GM20431 (cell line): Measurements from ENCODE around the gene GTF3C4.
"Not testable (repeated sequence)": the region's sequence is repeated elsewhere in the genome, so short reads cannot be mapped to it uniquely, and the experiment has no call there.

Source experiments
- in situ Hi-C: fragments of 300-500 bp; cut with MseI, MboI; formaldehyde crosslinking; loops from one replicate; pipeline ENCODE4 v1.15.0; 2020; ENCODE audit warnings: low sequenced_read_pairs; ENCODE audit not compliant: unreplicated experiment

The GTF3C4 gene

GRCh38 chr9:132694144-132694543 is 23.9 kb downstream of the GTF3C4 start:
- in situ Hi-C loops = no loop called here

GRCh38 chr9:132697230-132697629 is 27.0 kb downstream of the GTF3C4 start:
- in situ Hi-C loops = no loop called here

GRCh38 chr9:132698989-132699388 is 28.7 kb downstream of the GTF3C4 start:
- in situ Hi-C loops = no loop called here

GRCh38 chr9:132699956-132700355 is 29.7 kb downstream of the GTF3C4 start:
- in situ Hi-C loops = no loop called here

- in situ Hi-C loops = no loop called here
These were observed 32.0 kb downstream of the GTF3C4 start for GRCh38 chr9:132702254-132702653.

- in situ Hi-C loops = no loop called here
These were observed 33.1 kb downstream of the GTF3C4 start for GRCh38 chr9:132703336-132703735.

- in situ Hi-C loops = no loop called here
These were observed 38.0 kb downstream of the GTF3C4 start for GRCh38 chr9:132708239-132708638.

GRCh38 chr9:132708769-132709430 is 38.6 kb downstream of the GTF3C4 start:
- in situ Hi-C loops = no loop called here

- in situ Hi-C loops = no loop called here
These were observed 40.1 kb downstream of the GTF3C4 start for GRCh38 chr9:132710333-132710732.

- in situ Hi-C loops = not testable (repeated sequence)
These were observed 40.9 kb downstream of the GTF3C4 start for GRCh38 chr9:132711152-132711551.

GRCh38 chr9:132711846-132712245 is 41.6 kb downstream of the GTF3C4 start:
- in situ Hi-C loops = no loop called here

- in situ Hi-C loops = no loop called here
These were observed 42.5 kb downstream of the GTF3C4 start for GRCh38 chr9:132712753-132713152.

- in situ Hi-C loops = no loop called here
These were observed 45.7 kb downstream of the GTF3C4 start for GRCh38 chr9:132716007-132716406.

GRCh38 chr9:132717326-132717945 is 47.2 kb downstream of the GTF3C4 start:
- in situ Hi-C loops = no loop called here

- in situ Hi-C loops = not testable (repeated sequence)
These were observed 48.2 kb downstream of the GTF3C4 start for GRCh38 chr9:132718381-132718928.

GRCh38 chr9:132721661-132722060 is 51.4 kb downstream of the GTF3C4 start:
- in situ Hi-C loops = no loop called here

- in situ Hi-C loops = no loop called here
These were observed 52.4 kb downstream of the GTF3C4 start for GRCh38 chr9:132722564-132723065.

GRCh38 chr9:132723809-132724208 is 53.5 kb downstream of the GTF3C4 start:
- in situ Hi-C loops = no loop called here

- in situ Hi-C loops = no loop called here
These were observed 55.0 kb downstream of the GTF3C4 start for GRCh38 chr9:132725306-132725705.

GRCh38 chr9:132726576-132727130 is 56.4 kb downstream of the GTF3C4 start:
- in situ Hi-C loops = no loop called here

GRCh38 chr9:132728071-132728470 is 57.8 kb downstream of the GTF3C4 start:
- in situ Hi-C loops = no loop called here
